GM19023 (cell line): Measurements from ENCODE around the gene SCML2.
"Not testable (repeated sequence)": the region's sequence is repeated elsewhere in the genome, so short reads cannot be mapped to it uniquely, and the experiment has no call there.

Experiments
- ATAC-seq: cut with Tn5 transposase; IDR thresholded peaks from one replicate; pipeline ENCODE4 v1.9.1; 2021; ENCODE audit warnings: mild to moderate bottlenecking, moderate library complexity; ENCODE audit not compliant: unreplicated experiment

Gene SCML2

GRCh38 chrX:18354369-18355223, at the start of gene SCML2:
Gene SCML2 (minus strand): TSS chrX:18354688. CDS start chrX:18334071, 20,617 bp downstream.
- no peak for ATAC-seq

- ATAC-seq, result no peak
These were observed 47.3 kb upstream of the SCML2 start for GRCh38 chrX:18401848-18402213.

GRCh38 chrX:18394477-18394876, 40.0 kb upstream of the SCML2 start:
- ATAC-seq, result no peak

GRCh38 chrX:18390941-18391538, 36.6 kb upstream of the SCML2 start:
- ATAC-seq, result no peak

GRCh38 chrX:18389966-18390365, 35.5 kb upstream of the SCML2 start:
- no peak for ATAC-seq

GRCh38 chrX:18377796-18378195, 23.3 kb upstream of the SCML2 start:
- ATAC-seq, result no peak

- not testable (repeated sequence) for ATAC-seq
These were observed 20.8 kb upstream of the SCML2 start for GRCh38 chrX:18375131-18375805.

GRCh38 chrX:18369096-18369495, 14.6 kb upstream of the SCML2 start:
- not testable (repeated sequence) for ATAC-seq

- no peak for ATAC-seq
These were observed 13.9 kb upstream of the SCML2 start for GRCh38 chrX:18368402-18368801.

GRCh38 chrX:18360867-18361266, 6.4 kb upstream of the SCML2 start:
- ATAC-seq, result no peak

GRCh38 chrX:18353931-18354368, 538 bp downstream of the SCML2 start:
- ATAC-seq, result no peak

- no peak for ATAC-seq
These were observed 2.7 kb downstream of the SCML2 start for GRCh38 chrX:18351784-18352183.

- no peak for ATAC-seq
These were observed 6.4 kb downstream of the SCML2 start for GRCh38 chrX:18348047-18348446.

GRCh38 chrX:18309401-18309800, 45.1 kb downstream of the SCML2 start:
- ATAC-seq, result no peak

- no peak for ATAC-seq
These were observed 57.2 kb downstream of the SCML2 start for GRCh38 chrX:18297251-18297650.

- no peak for ATAC-seq
These were observed 59.6 kb downstream of the SCML2 start for GRCh38 chrX:18294893-18295292.

- no peak for ATAC-seq
These were observed 63.4 kb downstream of the SCML2 start for GRCh38 chrX:18291006-18291545.

GRCh38 chrX:18290200-18290599, 64.3 kb downstream of the SCML2 start:
- no peak for ATAC-seq

GRCh38 chrX:18288716-18289115, 65.8 kb downstream of the SCML2 start:
- ATAC-seq, result no peak

GRCh38 chrX:18286322-18286831, 68.1 kb downstream of the SCML2 start:
- no peak for ATAC-seq

GRCh38 chrX:18278449-18278848, 76.0 kb downstream of the SCML2 start:
- ATAC-seq, result no peak
